ENCODE data around the gene RBM41.
A peak's percentile ranks its signal among the peaks of the same experiment; 100 is the strongest.

Gene RBM41

GRCh38 chrX:107025545-107025944, 93.1 kb downstream of the RBM41 start:
- DNase-seq = peak in 1 of 2 donors; percentile 25

GRCh38 chrX:107014936-107015335, 103.7 kb downstream of the RBM41 start:
- no peak for DNase-seq
